Measurements from ENCODE around the gene PSMD1. TPM values are rescaled to one million over a fixed set of nuclear protein-coding genes. Genes with fewer than 3 reads are reported as not detected.
"Not testable (repeated sequence)": the region's sequence is repeated elsewhere in the genome, so short reads cannot be mapped to it uniquely, and the experiment has no call there.

The PSMD1 gene
- total and polyA plus RNA-seq, 12 donors = 39.8 to 113 (median 94.0) TPM

DNA sequence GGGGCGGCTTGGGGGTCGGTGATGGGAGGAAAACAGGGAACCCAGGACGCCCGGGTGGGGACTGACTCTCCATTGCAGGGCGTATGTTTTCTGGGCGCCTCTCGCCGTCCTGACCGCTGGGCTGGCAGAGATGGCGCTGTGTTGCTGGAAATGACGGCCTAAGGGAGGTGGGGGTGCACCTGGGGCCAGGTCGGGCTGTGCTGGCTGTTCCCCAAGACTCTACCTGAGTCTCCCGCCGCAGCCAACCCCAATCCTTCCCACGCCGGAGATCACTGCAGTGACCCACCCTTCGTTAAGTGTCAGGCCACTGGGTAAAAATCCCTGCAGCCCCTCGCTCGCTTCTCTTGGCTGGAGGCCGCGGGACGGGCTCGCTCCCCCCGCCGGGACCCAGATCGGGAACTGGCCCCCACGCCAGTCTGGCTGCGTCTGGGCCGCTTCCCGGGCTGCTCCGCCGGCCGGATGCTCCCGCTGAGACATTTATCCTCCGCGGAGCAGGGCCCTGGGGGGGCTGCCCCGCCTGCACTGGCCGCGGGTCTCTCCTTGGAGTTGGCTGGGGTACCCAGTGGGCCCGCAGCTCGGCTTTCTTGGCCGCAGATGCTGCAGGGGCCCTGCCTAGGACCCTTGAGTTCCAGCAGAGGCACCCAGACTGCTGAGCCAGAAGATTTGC, 134.0 kb downstream of the PSMD1 start:
- H3K4me3 ChIP-seq = peak overlapping the region in 9 of 10 donors; percentile 26 to 52 (median 41)
- no peaks in the 10 kb centered on the region for H3K36me3 ChIP-seq
- TF ChIP-seq, protein P1, sequence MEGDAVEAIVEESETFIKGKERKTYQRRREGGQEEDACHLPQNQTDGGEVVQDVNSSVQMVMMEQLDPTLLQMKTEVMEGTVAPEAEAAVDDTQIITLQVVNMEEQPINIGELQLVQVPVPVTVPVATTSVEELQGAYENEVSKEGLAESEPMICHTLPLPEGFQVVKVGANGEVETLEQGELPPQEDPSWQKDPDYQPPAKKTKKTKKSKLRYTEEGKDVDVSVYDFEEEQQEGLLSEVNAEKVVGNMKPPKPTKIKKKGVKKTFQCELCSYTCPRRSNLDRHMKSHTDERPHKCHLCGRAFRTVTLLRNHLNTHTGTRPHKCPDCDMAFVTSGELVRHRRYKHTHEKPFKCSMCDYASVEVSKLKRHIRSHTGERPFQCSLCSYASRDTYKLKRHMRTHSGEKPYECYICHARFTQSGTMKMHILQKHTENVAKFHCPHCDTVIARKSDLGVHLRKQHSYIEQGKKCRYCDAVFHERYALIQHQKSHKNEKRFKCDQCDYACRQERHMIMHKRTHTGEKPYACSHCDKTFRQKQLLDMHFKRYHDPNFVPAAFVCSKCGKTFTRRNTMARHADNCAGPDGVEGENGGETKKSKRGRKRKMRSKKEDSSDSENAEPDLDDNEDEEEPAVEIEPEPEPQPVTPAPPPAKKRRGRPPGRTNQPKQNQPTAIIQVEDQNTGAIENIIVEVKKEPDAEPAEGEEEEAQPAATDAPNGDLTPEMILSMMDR (IDR thresholded peaks at IDR 0.05) = peak in 1 of 9 donors; percentile 15
- no peaks in the 10 kb centered on the region for H3K9me3 ChIP-seq
- peaks cover 0 to 16% (median 0%) of the 10 kb centered on the region in 7 donors for H3K27me3 ChIP-seq
- ATAC-seq (peak; percentile 69 to 88 (median 74)), DNase-seq (peak; percentile 73 to 76)
- H3K27ac ChIP-seq = peak overlapping the region; percentile 73 to 97 (median 86)
- H3K4me1 ChIP-seq = peaks cover 16 to 59% (median 29%) of the 10 kb centered on the region in 9 donors
- WGBS, 2 donors = 9 to 11% methylated on average over 42 of the region's 42 CpGs
- intact Hi-C loops (cut with DNase I) = loop anchor here in 3 of 10 donors (5.0 to 10.0 kb wide), 3 partner anchors 78 to 86 kb away; no protein-coding TSS in a partner anchor

DNA sequence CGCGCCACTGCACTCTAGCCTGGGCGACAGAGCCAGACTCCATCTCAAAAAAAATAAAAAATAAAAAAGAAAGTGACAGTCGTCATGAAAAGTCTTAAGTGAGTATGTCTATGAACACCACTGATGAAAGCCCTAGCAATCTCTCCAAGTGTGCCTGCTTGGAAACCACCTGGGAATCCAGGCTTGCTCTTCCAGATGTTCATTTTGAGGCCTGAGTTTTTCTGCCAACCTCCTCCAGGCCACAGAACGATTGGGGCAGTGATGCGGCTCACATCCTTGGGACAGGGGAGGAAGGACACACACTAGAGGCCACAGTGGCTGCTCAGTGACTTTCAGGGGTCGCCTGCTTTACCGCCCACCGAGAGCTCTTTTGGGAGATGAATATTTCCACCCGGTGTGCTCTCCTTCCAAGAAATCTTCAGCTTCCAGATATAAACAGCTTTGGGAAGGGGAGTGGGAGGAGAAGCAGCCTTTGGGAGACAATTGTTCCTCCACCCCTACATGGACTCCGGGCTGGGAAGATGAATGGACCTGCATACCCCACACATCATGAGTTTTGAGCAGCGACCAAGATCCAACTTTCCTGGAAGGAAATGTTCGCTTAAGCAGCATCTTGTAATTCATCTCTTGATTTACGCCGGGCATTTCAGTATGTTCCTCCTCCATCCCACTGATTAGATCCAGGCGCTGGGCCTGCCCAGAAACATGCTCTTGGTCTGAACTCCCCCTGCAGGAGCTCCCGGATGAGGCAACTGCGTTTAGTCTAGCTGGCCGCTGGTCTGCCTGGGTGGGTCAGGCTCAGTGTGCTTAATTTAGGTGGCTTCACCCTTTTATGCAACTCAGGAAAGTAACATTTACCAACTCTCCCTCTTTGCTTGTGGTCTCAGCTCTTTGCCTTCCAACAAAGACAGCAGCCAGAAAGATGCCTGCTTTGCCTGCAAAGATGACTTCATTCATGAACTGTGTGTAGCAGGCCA, 135.5 kb downstream of the PSMD1 start:
- Histone ChIP-seq H3K36me3 (no peaks in the 10 kb centered on the region), H3K27me3 (peaks cover 0 to 16% (median 0%) of the 10 kb centered on the region in 7 donors), H3K9me3 (no peaks in the 10 kb centered on the region), H3K4me1 (peaks cover 14 to 47% (median 22%) of the 10 kb centered on the region in 9 donors), H3K4me3 (no peak overlapping the region), H3K27ac (peak overlapping the region in 8 of 10 donors; percentile 38 to 97 (median 86))
- WGBS, 2 donors = 53 to 55% methylated on average over 19 of the region's 19 CpGs
- ATAC-seq = peak in 7 of 8 donors; percentile 54 to 74 (median 65)
- DNase-seq = peak; percentile 73 to 84
- intact Hi-C loops (cut with DNase I) = loop anchor here in 6 of 10 donors (2.0 to 10.0 kb wide), 5 partner anchors 80 to 87 kb away; no protein-coding TSS in a partner anchor
- TF ChIP-seq, protein P1 (IDR thresholded peaks at IDR 0.05) = peak; percentile 53 to 79 (median 66)

DNA sequence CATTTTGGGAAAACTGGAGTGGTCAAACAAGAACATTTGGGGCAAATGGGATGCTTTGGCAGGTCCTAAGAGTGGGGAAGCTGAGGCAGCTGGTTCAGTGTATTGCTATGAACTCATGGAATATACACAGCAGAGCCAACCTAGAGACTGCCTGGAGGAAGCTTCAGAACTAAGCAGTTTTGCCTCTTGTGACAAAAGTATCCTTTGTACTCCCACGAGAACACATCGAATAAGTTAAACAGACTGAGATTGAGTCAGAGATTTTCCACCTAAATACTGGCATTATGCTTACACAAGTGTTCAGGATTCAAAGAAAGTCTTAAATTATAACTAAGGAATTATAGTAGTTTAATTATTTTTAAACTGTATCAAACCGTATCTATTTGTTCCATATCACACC, 136.5 kb downstream of the PSMD1 start:
- H3K36me3 ChIP-seq = no peaks in the 10 kb centered on the region
- TF ChIP-seq, protein P1 (IDR thresholded peaks at IDR 0.05) = no peak
- H3K27ac ChIP-seq = peak overlapping the region in 3 of 10 donors; percentile 93 to 97 (median 95)
- no peak for DNase-seq
- H3K4me1 ChIP-seq = peaks cover 14 to 45% (median 26%) of the 10 kb centered on the region in 9 donors
- no peak overlapping the region for H3K4me3 ChIP-seq
- ATAC-seq = no peak
- no peaks in the 10 kb centered on the region for H3K9me3 ChIP-seq
- intact Hi-C loops (cut with DNase I) = loop anchor here in 6 of 10 donors (2.0 to 10.0 kb wide), 5 partner anchors 81 to 88 kb away; no protein-coding TSS in a partner anchor
- WGBS, 2 donors = 89 to 90% methylated on average over 3 of the region's 3 CpGs
- H3K27me3 ChIP-seq = peaks cover 0 to 16% (median 0%) of the 10 kb centered on the region in 7 donors

DNA sequence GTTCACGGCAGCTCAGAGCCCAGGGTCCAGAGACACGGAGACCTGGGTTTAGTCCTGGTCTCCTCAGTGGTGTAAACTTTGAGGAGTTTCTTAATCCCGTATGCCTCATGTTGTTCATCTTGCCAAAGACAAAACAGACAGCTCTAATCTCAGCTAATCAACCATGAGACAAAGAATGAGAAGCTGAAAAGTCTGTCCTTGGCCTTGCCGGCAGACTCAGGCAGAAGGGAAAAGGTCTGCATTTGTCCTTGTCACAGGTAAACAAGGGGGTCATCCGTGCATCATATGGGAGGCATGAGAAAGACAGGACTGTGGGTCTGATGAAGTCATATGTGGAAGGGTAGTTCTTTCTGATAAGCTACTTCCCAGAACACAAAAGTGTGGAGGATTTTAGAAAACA, 139.9 kb downstream of the PSMD1 start:
- TF ChIP-seq, protein P1 (IDR thresholded peaks at IDR 0.05) = no peak
- DNase-seq (no peak), ATAC-seq (no peak)
- H3K27me3 ChIP-seq = peaks cover 0 to 11% (median 0%) of the 10 kb centered on the region in 7 donors
- peaks cover 0 to under 1% (median 0%) of the 10 kb centered on the region in 9 donors for H3K36me3 ChIP-seq
- H3K9me3 ChIP-seq = no peaks in the 10 kb centered on the region
- intact Hi-C loops (cut with DNase I) = loop anchor here in 2 of 10 donors (5.0 to 10.0 kb wide), 2 partner anchors 89 to 92 kb away; no protein-coding TSS in a partner anchor
- no peak overlapping the region for H3K4me3 ChIP-seq
- H3K4me1 ChIP-seq = peaks cover 3 to 32% (median 18%) of the 10 kb centered on the region in 9 donors
- 92 to 94% methylated on average over 5 of the region's 5 CpGs for WGBS, 2 donors
- no peak overlapping the region for H3K27ac ChIP-seq

DNA sequence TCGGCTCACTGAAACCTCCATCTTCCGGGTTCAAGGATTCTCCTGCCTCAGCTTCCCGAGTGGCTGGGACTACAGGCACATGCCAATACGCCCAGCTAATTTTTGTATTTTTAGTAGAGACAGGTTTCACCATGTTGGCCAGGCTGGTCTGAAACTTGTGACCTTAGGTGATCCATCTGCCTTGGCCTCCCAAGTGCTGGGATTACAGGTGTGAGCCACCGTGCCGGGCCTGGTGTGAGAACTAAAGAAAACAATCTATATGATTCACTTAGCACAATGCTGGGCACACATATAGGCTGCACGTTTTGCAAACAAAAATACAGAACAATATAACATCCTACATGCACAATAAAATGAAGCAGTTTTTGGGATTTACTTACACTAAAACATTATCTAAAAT, 140.5 kb downstream of the PSMD1 start:
- not testable (repeated sequence) for H3K27ac ChIP-seq, DNase-seq, H3K4me3 ChIP-seq, H3K9me3 ChIP-seq, ATAC-seq, H3K36me3 ChIP-seq
- Histone ChIP-seq H3K4me1 (peaks cover 3 to 26% (median 15%) of the 10 kb centered on the region in 9 donors), H3K27me3 (peaks cover 0 to 11% (median 0%) of the 10 kb centered on the region in 7 donors)
- intact Hi-C loops (cut with DNase I) = loop anchor here in 2 of 10 donors (5.0 to 10.0 kb wide), 2 partner anchors 90 to 92 kb away; no protein-coding TSS in a partner anchor
- WGBS, 2 donors = 93 to 94% methylated on average over 7 of the region's 7 CpGs
